Measurements from ENCODE around the gene VPS41.

GRCh38 chr7:38870147-38870546, 38.8 kb downstream of the VPS41 start:
- TF ChIP-seq ZNF780A (CRISPR knock-in tag; IDR thresholded peaks at IDR 0.05) (no peak), EZH2 (conservative IDR thresholded peaks at IDR 0.05; ENCODE audit: low read depth, low read length) (no peak), RAD51 (IDR thresholded peaks at IDR 0.05; ENCODE audit: borderline replicate concordance) (no peak), POLR2A (IDR thresholded peaks at IDR 0.05; ENCODE audit: insufficient read depth in 1 of 2, low read depth in 2 of 2, low read length in 2 of 2) (no peak), CEBPB (IDR thresholded peaks at IDR 0.05; ENCODE audit: borderline replicate concordance, low read depth, low read length) (no peak), ZNF263 (CRISPR knock-in tag; IDR thresholded peaks at IDR 0.05) (no peak), TOE1 (CRISPR knock-in tag; IDR thresholded peaks at IDR 0.05) (no peak), TERF1 (CRISPR knock-in tag; IDR thresholded peaks at IDR 0.05) (no peak), JUN (CRISPR knock-in tag; IDR thresholded peaks at IDR 0.05) (no peak)
- TF ChIP-seq, protein P1, sequence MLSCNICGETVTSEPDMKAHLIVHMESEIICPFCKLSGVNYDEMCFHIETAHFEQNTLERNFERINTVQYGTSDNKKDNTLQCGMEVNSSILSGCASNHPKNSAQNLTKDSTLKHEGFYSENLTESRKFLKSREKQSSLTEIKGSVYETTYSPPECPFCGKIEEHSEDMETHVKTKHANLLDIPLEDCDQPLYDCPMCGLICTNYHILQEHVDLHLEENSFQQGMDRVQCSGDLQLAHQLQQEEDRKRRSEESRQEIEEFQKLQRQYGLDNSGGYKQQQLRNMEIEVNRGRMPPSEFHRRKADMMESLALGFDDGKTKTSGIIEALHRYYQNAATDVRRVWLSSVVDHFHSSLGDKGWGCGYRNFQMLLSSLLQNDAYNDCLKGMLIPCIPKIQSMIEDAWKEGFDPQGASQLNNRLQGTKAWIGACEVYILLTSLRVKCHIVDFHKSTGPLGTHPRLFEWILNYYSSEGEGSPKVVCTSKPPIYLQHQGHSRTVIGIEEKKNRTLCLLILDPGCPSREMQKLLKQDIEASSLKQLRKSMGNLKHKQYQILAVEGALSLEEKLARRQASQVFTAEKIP (CRISPR knock-in tag; IDR thresholded peaks at IDR 0.05; ENCODE audit: borderline replicate concordance) = no peak

Data from HepG2 (cell line).